BE2C (cell line): Measurements from ENCODE around the gene PDZK1.

Experiments
- DNase-seq: peaks from one replicate; pipeline ENCODE4 v3.0.0-alpha.2; 2020
- H3K27me3 ChIP-seq: fragments of 250-450 bp; sonication (Bioruptor Pico); 2 replicates; pipeline ENCODE4 v1.5.1; 2020; ENCODE audit warnings: mild to moderate bottlenecking
- H3K36me3 ChIP-seq: fragments of 250-450 bp; sonication (Bioruptor Pico); 2 replicates; pipeline ENCODE4 v1.5.1; 2020; ENCODE audit warnings: mild to moderate bottlenecking
- H3K4me1 ChIP-seq: fragments of 250-450 bp; sonication (Bioruptor Pico); 2 replicates; pipeline ENCODE4 v1.5.1; 2020
- H3K4me3 ChIP-seq: 2 replicates; pipeline ENCODE4 v1.5.1; 2011; ENCODE audit warnings: low read depth, low read length
- H3K9me3 ChIP-seq: fragments of 250-450 bp; sonication (Bioruptor Pico); 2 replicates; pipeline ENCODE4 v1.5.1; 2020
- CTCF ChIP-seq: IDR thresholded peaks from 2 replicates; pipeline ENCODE4 v1.5.1; 2012; ENCODE audit warnings: mild to moderate bottlenecking, low read depth, low read length

PDZK1 gene

GRCh38 chr1:145702826-145703225 lies 4.3 kb downstream of the PDZK1 start:
- no peak for TF ChIP-seq CTCF
- no peaks in the 10 kb centered on the region for H3K4me1 ChIP-seq
- no peaks in the 10 kb centered on the region for H3K9me3 ChIP-seq
- no peaks in the 10 kb centered on the region for H3K36me3 ChIP-seq
- no peaks in the 10 kb centered on the region; the same call in 1 of the 2 replicates for H3K27me3 ChIP-seq
- H3K4me3 ChIP-seq: no peak overlapping the region
- DNase-seq: no peak

GRCh38 chr1:145702052-145702451 lies 5.1 kb downstream of the PDZK1 start:
- Histone ChIP-seq H3K9me3 (no peaks in the 10 kb centered on the region), H3K4me1 (no peaks in the 10 kb centered on the region), H3K4me3 (no peak overlapping the region), H3K36me3 (no peaks in the 10 kb centered on the region), H3K27me3 (no peaks in the 10 kb centered on the region; the same call in 1 of the 2 replicates)
- TF ChIP-seq CTCF: no peak
- DNase-seq: no peak

DNA sequence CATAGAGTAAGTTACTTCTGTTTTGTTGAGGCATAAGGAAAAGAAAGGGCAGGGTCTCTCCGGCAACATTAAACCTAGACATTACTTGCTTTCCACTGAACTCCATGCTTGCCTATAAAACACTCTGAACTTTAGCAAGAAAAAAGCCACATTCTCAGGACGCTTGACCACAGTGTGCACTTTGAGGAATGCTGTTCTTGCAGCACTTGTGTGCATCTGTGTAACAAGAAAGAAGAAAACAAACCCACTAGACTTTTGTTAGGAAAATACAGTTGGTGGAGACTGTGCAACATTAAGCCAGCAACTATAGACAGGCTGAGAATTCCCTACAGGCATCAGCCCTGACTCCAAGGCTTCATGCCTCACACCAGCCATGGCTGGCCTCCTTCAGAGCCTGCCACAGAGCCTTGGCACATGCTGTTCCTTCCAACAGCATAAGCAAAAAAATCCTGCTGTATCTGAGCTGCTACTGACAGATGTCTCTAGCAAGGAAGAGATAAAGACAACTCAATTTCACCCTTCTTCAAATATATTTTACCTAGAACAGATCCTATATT lies 5.8 kb downstream of the PDZK1 start:
- no peaks in the 10 kb centered on the region for H3K36me3 ChIP-seq
- no peak for DNase-seq
- no peak for TF ChIP-seq CTCF
- no peak overlapping the region for H3K4me3 ChIP-seq
- no peaks in the 10 kb centered on the region for H3K9me3 ChIP-seq
- H3K27me3 ChIP-seq: no peaks in the 10 kb centered on the region; the same call in 1 of the 2 replicates
- H3K4me1 ChIP-seq: no peaks in the 10 kb centered on the region

DNA sequence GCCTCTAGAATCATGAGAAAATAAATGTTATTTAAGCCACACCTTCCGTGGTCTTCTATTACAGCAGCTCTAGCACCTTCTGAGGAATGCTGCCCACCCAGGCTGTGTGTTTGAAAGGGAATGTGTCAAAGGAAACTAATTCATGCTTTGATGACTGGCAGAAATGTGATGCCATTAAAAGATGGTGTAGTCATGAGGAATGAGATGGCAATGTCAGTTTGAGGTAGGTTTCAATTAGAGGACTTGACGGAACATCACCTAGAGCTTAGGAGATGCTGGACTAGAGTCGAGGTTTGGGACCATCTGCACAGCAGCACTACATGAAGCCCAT lies 10.6 kb downstream of the PDZK1 start:
- Histone ChIP-seq H3K27me3 (no peaks in the 10 kb centered on the region), H3K9me3 (no peaks in the 10 kb centered on the region), H3K4me3 (no peak overlapping the region), H3K4me1 (no peaks in the 10 kb centered on the region), H3K36me3 (no peaks in the 10 kb centered on the region)
- TF ChIP-seq CTCF: no peak
- DNase-seq: no peak

- Histone ChIP-seq H3K4me3 (no peak overlapping the region), H3K9me3 (no peaks in the 10 kb centered on the region), H3K27me3 (no peaks in the 10 kb centered on the region), H3K4me1 (no peaks in the 10 kb centered on the region), H3K36me3 (no peaks in the 10 kb centered on the region)
- no peak for DNase-seq
- TF ChIP-seq CTCF: no peak
These were observed 11.1 kb downstream of the PDZK1 start for GRCh38 chr1:145695821-145696629.

DNA sequence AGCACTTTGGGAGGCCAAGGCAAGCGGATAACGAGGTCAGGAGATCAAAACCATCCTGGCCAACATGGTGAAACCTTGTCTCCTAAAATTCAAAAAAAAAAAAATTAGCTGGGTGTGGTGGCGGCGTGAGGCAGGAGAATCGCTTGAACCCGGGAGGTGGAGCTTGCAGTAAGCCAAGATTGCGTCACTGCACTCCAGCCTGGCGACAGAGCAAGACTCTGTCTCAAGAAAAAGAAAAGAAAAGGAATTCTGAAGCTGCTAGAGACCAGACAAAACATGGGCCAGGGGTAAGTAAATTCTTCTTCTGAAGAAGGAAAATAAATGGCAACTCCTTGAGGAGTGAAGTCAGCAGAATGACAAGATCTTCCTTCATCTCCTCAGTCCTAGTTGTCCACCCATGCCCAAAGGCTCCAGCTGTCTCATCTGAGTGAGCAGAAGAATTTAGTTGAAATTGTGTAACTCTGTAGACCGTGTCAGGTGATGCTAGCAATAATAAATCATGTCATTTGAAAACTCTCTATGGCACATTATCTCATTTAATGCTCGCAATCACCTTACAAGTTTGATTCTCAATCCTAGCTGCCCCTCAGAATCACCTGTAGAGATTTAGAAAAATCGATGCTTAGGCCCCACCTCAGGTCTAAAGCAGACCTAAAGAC lies 14.3 kb downstream of the PDZK1 start:
- no peak overlapping the region for H3K4me3 ChIP-seq
- no peak for DNase-seq
- no peaks in the 10 kb centered on the region for H3K27me3 ChIP-seq
- H3K36me3 ChIP-seq: no peaks in the 10 kb centered on the region
- TF ChIP-seq CTCF: no peak
- H3K4me1 ChIP-seq: no peaks in the 10 kb centered on the region
- no peaks in the 10 kb centered on the region for H3K9me3 ChIP-seq
